22Rv1 (cell line): ENCODE data around the gene TMEM145.

ENCODE experiments used
- ZFX ChIP-seq: fragments of 450-650 bp; IDR thresholded peaks from 2 replicates; pipeline ENCODE4 v1.6.1; 2017; ENCODE audit warnings: antibody characterized with exemption, borderline replicate concordance
- TF ChIP-seq, protein P1 (sequence below): fragments of 450-650 bp; IDR thresholded peaks from 2 replicates; pipeline ENCODE4 v1.5.1; 2017; ENCODE audit warnings: mild to moderate bottlenecking

DNA sequence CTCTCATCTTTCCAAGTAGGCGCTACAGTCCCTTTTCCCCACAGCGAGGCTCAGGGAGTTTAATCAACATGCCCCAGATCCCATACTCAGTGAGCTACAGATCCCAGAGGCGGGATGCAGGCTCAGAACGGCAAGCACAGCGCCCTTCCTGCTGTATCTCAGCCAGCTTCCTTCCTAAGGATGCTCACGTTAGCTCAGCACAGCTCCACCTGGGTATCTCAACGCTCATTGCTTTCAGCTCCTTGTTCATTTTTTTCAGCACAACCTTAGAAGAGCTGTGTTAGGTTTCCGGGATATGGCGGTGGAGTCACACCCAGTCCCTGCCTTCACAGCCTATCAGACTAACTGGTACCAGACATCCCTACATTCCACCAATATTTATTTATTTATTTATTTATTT, 9.2 kb downstream of the TMEM145 start:
- TF ChIP-seq, protein P1, sequence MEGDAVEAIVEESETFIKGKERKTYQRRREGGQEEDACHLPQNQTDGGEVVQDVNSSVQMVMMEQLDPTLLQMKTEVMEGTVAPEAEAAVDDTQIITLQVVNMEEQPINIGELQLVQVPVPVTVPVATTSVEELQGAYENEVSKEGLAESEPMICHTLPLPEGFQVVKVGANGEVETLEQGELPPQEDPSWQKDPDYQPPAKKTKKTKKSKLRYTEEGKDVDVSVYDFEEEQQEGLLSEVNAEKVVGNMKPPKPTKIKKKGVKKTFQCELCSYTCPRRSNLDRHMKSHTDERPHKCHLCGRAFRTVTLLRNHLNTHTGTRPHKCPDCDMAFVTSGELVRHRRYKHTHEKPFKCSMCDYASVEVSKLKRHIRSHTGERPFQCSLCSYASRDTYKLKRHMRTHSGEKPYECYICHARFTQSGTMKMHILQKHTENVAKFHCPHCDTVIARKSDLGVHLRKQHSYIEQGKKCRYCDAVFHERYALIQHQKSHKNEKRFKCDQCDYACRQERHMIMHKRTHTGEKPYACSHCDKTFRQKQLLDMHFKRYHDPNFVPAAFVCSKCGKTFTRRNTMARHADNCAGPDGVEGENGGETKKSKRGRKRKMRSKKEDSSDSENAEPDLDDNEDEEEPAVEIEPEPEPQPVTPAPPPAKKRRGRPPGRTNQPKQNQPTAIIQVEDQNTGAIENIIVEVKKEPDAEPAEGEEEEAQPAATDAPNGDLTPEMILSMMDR, result no peak
- TF ChIP-seq ZFX, result no peak
